Activated CD4-positive, CD25-positive, alpha-beta regulatory T cell treated with anti-CD3 and anti-CD28 coated beads, Interleukin-2, amount 50 U/mL, for 16 hours (primary cell): Measurements from ENCODE around the gene PAEP.

ENCODE experiments used
- DNase-seq: peaks from one replicate; pipeline ENCODE4 v3.0.0-alpha.2; 2020; ENCODE audit warnings: low read depth, low spot score

The PAEP gene

GRCh38 chr9:135551031-135551430 lies 10.5 kb upstream of the PAEP start:
- DNase-seq = no peak

- DNase-seq = no peak
Observed at GRCh38 chr9:135551456-135551855, 10.1 kb upstream of the PAEP start.

GRCh38 chr9:135552021-135552697 lies 9.4 kb upstream of the PAEP start:
- DNase-seq = no peak

DNA sequence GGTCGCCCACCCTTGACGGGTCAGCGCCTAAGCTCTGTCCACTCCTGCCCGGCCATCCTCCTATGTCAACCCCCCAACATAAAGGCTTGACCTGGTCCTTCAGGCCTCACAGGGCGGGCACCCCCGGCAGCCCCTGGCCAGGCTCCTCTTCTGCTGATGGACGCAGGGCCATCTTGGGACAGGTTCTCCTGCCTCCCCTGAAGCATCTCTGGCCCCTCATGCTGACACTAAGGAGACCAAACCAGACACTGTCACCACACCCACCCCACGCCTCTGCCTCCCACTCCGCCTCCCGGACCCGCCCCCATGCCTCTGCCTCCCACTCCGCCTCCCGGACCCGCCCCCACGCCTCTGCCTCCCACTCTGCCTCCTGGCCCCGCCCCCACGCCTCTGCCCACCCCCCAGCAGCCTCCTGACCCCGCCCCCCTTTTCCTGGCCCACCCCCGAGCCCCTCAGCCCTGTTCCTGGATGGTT lies 8.8 kb upstream of the PAEP start:
- DNase-seq = no peak

DNA sequence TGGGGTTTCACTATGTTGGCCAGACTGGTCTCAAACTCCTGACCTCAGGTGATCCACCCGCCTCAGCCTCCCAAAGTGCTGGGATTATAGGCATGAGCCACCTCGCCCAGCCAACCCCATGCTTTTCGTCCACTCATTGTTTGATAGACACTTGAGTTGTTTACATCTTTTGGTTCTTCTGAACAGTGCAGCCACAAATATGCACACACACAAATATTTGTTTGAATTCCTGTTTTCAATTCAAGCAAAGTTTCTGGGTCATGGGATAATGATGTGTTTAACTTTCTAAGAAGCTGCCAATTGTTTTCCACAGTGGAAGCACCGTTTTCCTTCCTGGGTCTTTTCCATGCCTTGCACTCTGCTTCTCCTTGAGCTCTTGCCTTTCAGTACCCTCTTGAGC lies 6.8 kb upstream of the PAEP start:
- DNase-seq = no peak

DNA sequence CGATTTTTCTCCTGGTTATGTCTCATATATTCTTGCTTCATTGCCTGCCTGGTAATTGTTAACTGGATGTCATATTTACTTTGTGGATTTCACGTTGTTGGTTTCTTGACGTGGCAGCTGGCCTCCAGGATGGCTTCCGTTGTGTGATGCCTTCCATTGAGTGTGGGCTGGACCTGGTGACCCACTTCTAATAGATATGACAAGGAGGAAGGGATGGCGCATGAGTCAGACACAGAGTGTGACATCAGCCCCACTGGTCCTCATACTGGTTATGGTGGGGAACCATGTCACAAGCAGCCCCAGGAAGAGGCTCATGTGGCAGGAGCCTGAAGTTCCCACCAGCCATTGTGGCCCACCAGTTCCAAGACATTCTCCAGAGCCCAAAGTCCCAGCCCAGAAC lies 6.4 kb upstream of the PAEP start:
- no peak for DNase-seq

DNA sequence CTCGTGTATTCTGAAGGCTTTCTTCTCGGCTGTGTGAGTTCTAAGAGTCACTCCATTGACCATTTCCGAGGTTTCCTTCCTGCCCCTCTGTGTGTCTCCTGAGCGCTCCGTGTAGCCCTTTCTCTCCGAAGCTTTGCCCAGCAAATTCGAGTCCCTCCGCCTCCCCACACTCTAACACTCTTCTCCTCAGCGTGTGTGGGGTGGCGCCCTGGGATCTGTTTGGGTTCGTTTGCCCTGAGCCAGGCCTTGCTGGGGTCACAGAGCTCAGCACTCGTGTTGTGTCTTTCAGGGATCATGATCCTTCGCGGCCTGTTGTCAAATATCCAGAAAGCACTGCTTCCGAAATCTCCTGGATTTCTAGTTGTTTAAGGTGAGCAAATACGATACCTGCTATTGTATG lies 5.6 kb upstream of the PAEP start:
- DNase-seq = no peak

GRCh38 chr9:135559606-135560005 lies 1.9 kb upstream of the PAEP start:
- no peak for DNase-seq

DNA sequence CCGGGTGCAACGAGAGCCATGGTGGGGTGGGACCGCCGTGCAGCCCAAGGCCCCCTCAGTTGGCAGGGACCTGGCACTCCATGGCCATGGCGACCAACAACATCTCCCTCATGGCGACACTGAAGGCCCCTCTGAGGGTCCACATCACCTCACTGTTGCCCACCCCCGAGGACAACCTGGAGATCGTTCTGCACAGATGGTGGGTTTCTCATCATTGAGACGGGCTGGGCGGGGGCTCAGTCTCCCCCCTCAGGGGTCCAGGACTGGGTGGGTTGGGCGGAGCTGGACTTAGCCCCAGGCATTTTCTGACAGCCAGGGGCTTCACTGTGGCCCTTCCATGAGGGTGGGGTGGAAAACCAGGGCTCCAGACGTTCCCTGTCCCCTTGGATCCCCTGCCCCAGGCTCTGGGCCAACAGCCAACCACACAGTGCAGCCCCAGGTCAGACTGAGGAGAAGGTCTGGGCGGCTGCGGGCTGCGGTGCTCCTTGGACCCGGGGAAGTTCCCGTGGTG lies 734 bp downstream of the PAEP start:
- DNase-seq = no peak

GRCh38 chr9:135563039-135563476 lies 1.5 kb downstream of the PAEP start:
- no peak for DNase-seq

DNA sequence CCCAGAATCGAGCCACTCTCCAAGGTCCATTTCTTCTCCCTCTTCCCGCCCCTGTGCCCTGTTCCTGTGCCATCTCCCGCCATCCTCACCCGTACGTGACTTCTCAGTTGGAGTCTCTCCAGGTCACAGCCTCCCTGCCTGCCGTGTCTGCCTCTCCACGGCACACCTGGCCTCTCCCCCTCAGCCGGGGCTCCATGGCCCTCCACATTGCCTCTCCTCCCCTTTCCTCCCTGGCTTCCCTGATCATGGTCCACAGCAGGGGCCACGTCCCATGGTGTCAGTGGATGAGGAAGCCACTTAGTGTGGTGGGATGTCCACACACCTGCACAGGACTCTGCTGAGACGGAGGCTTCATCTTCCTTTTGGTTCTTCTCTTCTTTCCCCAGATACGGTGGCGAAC lies 2.3 kb downstream of the PAEP start:
- DNase-seq = no peak

DNA sequence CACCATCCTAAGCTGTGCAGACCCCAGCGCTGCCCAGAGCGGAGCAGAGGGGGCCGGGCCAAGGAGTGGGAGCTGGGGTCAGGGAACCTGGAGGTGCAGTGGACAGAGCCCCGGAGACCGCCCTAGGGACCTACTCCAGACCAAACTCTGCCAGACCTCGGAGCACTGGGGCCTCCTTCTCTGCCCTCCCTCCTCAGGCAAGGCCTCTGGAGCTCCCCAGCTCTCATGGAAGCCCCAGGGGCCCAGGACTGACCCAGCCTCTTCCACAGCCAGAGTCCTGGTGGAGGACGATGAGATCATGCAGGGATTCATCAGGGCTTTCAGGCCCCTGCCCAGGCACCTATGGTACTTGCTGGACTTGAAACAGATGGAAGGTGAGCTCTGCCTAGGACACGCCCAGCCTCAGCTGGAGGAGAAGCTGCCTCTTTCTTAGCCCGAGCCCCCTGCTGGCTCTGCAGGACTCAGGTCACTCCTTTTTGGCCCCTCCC lies 3.6 kb downstream of the PAEP start:
- no peak for DNase-seq

DNA sequence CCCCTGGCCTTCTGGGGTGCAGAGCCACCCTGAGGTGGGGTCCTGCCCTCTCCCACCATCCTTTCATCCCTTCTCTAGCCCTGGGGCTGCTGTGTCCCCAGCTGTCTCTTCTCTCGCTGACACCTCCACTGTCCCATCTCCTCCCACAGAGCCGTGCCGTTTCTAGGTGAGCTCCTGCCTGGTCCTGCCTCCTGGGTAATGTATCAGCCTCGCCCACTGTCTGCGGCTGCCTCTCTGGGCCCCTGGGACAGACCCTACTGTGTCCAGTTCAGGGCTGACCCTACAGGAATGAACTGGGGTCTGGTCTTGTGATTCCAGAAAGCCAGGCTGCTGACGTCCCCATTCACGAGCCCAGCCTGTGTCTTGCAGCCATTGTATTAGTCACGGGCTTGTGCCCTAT lies 4.1 kb downstream of the PAEP start:
- no peak for DNase-seq

DNA sequence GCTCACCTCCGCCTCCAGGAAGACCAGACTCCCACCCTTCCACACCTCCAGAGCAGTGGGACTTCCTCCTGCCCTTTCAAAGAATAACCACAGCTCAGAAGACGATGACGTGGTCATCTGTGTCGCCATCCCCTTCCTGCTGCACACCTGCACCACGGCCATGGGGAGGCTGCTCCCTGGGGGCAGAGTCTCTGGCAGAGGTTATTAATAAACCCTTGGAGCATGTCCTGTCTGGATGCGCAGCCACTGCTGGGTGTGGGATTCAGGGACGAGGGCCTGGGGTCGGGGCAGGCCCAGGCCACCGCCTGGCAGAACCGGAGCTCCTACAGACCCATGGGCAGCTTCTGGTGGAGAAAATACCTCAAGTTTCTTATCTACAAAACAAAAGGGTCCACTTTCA lies 5.0 kb downstream of the PAEP start:
- DNase-seq = no peak

DNA sequence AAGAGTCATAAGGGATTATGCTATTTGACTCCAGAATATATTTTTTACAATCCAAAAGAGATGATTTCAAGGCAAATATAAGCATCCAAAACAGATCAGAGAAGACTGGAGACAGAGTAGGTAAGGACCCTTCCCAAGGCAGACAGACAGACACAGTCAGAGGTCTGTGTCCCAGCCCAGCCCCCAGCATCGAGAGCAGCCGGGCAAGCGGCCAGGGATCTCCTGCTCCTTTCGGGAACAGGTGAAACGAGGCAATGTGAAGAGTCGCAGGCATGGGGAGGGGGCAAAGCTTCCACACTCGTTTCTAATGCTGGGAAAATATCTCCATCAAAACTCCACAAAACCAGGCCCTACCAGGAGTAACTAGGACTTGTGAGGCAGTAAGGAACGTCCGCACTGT lies 5.8 kb downstream of the PAEP start:
- no peak for DNase-seq

DNA sequence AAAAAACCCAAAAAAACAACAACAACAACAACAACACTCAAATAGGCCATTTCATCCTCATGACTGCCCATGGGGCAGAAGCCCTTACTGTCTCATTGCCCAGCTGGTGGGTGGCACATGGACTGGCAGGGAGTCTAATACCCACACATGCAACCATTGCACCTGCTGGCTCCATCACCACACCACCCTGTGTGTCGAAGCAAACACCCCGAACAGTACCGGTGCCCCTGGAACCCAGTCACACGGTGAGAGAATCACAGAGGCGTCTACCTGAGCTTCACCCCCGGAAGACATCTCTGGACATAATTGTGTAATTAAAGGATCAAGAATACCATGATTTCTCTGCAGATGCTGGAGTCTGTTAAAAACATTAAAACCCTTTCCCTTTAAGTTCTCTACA lies 6.5 kb downstream of the PAEP start:
- no peak for DNase-seq

DNA sequence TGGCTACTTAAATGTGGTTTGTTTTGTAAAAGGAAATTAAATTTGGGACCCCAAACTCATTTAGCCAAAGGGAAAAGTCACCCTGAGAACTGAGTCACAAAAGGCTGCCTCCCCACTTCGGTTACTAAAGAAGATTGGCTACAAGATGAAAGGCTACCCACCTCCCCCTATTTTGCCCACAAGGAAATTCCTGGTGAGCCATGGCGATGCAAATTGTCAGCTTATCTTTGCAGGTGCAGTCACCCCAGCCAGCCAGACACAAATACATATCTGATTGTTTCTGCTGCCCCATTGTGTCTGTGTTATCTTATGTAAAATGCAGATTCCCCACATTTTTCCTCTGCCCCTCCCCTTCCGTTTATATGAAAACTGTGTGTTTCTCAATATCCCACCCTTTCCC lies 8.9 kb downstream of the PAEP start:
- no peak for DNase-seq

GRCh38 chr9:135572233-135572632 lies 10.7 kb downstream of the PAEP start:
- DNase-seq = no peak

DNA sequence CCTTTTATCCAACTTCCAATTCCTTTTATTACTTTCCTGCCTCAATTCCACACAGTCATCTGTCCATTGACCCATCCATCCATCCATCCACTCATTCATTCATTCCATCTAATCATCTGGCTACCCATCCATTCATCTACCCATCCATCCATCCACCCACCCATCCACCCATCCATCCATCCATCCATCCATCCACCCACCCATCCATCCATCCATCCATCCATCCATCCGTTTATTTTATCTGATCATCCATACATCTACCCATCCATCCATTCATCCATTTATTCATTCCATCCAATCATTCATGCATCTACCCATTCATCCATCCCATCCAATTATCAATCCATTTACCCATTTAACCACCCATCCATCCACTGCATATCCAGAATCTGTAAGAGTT lies 11.6 kb downstream of the PAEP start:
- DNase-seq = no peak

GRCh38 chr9:135574331-135574730 lies 12.8 kb downstream of the PAEP start:
- DNase-seq = no peak

DNA sequence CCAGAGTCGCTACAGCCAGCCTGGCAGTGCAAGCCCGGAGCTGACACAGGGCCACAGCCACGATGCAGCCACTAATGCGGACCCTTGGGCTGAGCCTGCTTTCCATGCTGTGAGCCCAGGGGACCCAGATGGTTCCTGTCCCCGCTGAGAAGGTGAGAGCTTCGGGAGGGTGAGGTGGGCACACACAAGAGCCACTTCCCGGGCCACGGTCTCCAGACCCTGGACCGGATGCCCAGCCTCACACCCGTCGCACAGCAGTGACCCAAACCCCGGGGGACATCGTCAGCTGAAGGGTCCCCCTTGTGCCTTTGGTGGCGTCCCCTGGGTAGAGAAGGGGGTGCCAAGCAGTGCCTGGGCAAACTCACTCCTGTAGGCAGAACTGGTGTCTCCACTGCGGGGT lies 13.4 kb downstream of the PAEP start:
- no peak for DNase-seq

DNA sequence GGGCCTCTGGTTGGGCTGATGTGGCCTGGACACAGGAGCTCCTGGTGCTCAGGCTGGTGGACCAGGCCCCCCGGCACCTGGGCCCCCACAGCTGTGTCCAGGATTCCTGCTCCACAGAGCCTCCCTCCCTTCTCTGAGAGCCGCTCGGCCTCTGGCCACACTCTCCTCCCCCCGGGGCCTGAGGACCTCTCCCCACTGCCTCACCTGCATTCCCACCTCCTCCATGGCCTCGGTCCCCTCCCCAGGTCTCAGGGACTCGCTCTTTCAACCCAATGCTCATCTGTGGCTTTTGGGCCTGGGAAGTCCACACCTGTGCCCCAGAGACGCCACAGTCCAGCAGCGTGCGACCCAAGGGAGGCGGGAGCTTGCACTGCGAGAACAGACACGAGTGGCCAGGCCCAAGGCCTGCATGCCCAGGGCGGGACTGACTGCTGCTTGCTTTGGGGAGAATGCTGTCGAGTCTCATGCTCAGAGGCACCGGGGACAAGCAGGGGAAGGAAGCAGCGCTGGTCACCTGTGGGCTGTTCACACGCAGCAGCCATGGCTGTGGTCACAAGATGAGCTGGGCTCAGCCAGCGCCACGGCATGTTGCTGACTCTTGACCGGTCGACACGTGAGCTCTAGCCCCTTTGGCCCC lies 14.6 kb downstream of the PAEP start:
- no peak for DNase-seq

- no peak for DNase-seq
Observed at GRCh38 chr9:135577256-135577655, 15.7 kb downstream of the PAEP start.
